Type B pancreatic cell (in vitro differentiated cells): ENCODE measurements around the gene RTN4RL2. TPM values are rescaled to one million over a fixed set of nuclear protein-coding genes. Genes with fewer than 3 reads are reported as not detected.

Experiments used
- DNase-seq: peaks from one replicate; pipeline ENCODE4 v3.0.0; 2021; ENCODE audit warnings: mixed read lengths; ENCODE audit not compliant: unreplicated experiment; ENCODE audit errors: extremely low spot score
- H3K27ac Mint-ChIP-seq: 2 replicates; pipeline ENCODE4 v1.8.0; 2021; ENCODE audit warnings: mild to moderate bottlenecking, mixed read lengths
- H3K27me3 Mint-ChIP-seq: 2 replicates; pipeline ENCODE4 v1.8.0; 2021; ENCODE audit warnings: mixed read lengths
- H3K36me3 Mint-ChIP-seq: 2 replicates; pipeline ENCODE4 v1.8.0; 2021; ENCODE audit warnings: mixed read lengths
- H3K4me1 Mint-ChIP-seq: one replicate; pipeline ENCODE4 v1.8.0; 2021; ENCODE audit warnings: mixed read lengths; ENCODE audit not compliant: unreplicated experiment
- H3K4me3 Mint-ChIP-seq: 2 replicates; pipeline ENCODE4 v1.8.0; 2021; ENCODE audit warnings: mild to moderate bottlenecking, mixed read lengths
- H3K9me3 Mint-ChIP-seq: 2 replicates; pipeline ENCODE4 v1.8.0; 2021; ENCODE audit warnings: mixed read lengths
- total RNA-seq: library from RNA; stranded (reverse); gene quantifications from 2 replicates; pipeline ENCODE4 v1.2.1, GENCODE V29; 2021; ENCODE audit warnings: low replicate concordance
- TF ChIP-seq, protein P1 (sequence below): fragments of 200-600 bp; sonication (generic); conservative IDR thresholded peaks from 2 replicates; pipeline ENCODE4 v1.5.0; 2021; ENCODE audit warnings: antibody characterized with exemption, mild to moderate bottlenecking

RTN4RL2 gene
- total RNA-seq, 1 donor from 2014 or later: 8.6 TPM

DNA sequence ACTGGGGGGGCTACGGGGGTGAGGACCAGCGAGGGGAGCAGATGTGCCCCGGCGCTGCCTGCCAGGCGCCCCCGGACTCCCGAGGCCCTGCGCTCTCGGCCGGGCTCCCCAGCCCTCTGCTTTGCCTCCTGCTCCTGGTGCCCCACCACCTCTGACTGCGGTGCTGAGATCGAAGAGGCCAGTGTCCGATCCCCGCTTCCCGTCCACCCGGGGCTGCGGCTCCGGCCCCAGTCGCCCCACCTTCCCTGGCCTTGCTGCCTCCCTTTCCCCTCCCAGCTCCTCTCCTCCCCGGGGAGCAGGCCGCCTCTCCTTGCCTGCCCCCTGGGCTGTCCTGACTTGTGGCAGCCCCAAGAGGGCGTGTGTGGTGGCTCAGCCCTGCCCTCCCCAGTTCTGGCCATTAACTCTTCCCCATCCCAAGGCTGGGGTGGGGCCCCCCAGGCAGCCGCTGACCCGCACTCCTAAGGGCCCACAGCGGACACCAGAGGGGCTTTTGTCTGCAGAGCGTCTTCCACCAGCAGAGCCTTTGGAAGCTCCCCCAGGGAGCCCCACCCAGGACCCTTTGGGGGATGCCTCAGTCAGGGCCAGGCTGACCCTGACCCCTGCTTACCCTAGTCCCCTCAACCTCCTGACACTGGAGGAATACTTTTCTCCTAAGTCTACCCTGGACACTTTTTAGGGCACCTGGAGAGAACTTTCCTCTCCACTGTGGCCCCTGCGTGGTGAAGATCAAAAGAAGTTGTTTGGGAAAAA is 16.6 kb downstream of the RTN4RL2 start:
- TF ChIP-seq, protein P1, sequence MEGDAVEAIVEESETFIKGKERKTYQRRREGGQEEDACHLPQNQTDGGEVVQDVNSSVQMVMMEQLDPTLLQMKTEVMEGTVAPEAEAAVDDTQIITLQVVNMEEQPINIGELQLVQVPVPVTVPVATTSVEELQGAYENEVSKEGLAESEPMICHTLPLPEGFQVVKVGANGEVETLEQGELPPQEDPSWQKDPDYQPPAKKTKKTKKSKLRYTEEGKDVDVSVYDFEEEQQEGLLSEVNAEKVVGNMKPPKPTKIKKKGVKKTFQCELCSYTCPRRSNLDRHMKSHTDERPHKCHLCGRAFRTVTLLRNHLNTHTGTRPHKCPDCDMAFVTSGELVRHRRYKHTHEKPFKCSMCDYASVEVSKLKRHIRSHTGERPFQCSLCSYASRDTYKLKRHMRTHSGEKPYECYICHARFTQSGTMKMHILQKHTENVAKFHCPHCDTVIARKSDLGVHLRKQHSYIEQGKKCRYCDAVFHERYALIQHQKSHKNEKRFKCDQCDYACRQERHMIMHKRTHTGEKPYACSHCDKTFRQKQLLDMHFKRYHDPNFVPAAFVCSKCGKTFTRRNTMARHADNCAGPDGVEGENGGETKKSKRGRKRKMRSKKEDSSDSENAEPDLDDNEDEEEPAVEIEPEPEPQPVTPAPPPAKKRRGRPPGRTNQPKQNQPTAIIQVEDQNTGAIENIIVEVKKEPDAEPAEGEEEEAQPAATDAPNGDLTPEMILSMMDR: peak; percentile 53
- peak overlapping the region; percentile 34 for H3K27ac Mint-ChIP-seq
- H3K27me3 Mint-ChIP-seq: peaks cover 91% of the 10 kb centered on the region
- DNase-seq: no peak
- no peaks in the 10 kb centered on the region for H3K36me3 Mint-ChIP-seq
- no peak overlapping the region for H3K4me3 Mint-ChIP-seq
- no peaks in the 10 kb centered on the region for H3K9me3 Mint-ChIP-seq
- peaks cover 15% of the 10 kb centered on the region for H3K4me1 Mint-ChIP-seq

GRCh38 chr11:57477507-57478189 is 17.3 kb downstream of the RTN4RL2 start:
- Mint-ChIP-seq H3K4me1 (peaks cover 15% of the 10 kb centered on the region), H3K4me3 (peak overlapping the region; percentile 65), H3K27ac (peak overlapping the region; percentile 80), H3K27me3 (peaks cover 90% of the 10 kb centered on the region), H3K36me3 (no peaks in the 10 kb centered on the region), H3K9me3 (no peaks in the 10 kb centered on the region)
- TF ChIP-seq, protein P1: no peak
- DNase-seq: no peak

DNA sequence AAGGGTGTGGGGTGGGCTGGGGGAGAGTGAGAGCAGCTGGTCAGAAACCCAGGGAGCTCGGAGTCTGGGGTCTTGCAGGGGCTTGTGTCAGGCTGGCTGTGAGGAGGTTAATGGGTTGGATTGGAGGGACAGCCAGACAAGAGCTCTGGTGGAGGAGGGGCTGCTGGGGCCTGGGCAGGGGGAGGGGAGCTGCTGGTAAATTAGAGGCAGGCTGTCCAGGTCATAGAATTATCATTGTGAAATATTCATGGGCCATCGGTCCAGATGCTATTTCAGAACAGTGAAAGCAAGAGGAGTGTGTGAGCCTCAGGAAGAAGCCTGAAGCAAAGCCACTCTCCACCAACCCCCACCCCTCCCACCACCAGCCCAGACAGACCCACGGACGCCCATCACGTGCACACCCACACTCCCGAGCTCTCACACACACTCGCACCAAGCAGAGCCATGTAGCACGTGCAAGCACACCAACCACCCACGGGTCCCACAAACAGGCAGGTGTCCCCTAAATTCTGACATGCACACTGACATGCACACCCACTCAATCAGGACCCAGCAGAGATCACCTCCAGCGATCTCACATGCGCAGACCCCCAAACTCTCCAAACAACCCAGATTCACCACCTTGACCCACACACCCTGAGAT is 18.8 kb downstream of the RTN4RL2 start:
- H3K36me3 Mint-ChIP-seq: no peaks in the 10 kb centered on the region
- H3K27me3 Mint-ChIP-seq: peaks cover 83% of the 10 kb centered on the region
- no peak for DNase-seq
- peaks cover 15% of the 10 kb centered on the region for H3K4me1 Mint-ChIP-seq
- TF ChIP-seq, protein P1: no peak
- H3K27ac Mint-ChIP-seq: no peak overlapping the region
- no peaks in the 10 kb centered on the region for H3K9me3 Mint-ChIP-seq
- no peak overlapping the region for H3K4me3 Mint-ChIP-seq

DNA sequence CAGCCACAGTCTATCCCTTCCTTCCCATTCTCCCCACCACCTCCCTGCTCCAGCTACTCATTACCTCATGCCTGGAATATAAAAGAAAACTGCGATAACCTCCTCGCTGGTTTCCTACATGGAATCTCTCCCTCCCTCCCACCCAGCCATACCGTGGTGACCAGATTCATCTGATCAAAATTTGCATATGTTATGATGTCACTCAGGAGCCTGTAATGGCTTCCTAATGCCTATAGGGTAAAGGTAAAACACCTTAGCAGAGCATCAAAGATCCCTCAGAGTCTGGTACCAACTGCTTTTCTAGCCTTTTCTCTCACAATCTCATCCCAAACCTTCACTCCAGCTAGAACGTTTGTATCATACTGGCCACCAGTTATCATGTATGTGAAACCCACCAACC is 19.6 kb downstream of the RTN4RL2 start:
- no peaks in the 10 kb centered on the region for H3K36me3 Mint-ChIP-seq
- H3K9me3 Mint-ChIP-seq: no peaks in the 10 kb centered on the region
- no peak for DNase-seq
- peaks cover 82% of the 10 kb centered on the region for H3K27me3 Mint-ChIP-seq
- H3K4me1 Mint-ChIP-seq: peaks cover 15% of the 10 kb centered on the region
- no peak overlapping the region for H3K4me3 Mint-ChIP-seq
- TF ChIP-seq, protein P1: no peak
- peak overlapping the region; percentile 36 for H3K27ac Mint-ChIP-seq

- TF ChIP-seq, protein P1: peak; percentile 78
- peaks cover 14% of the 10 kb centered on the region for H3K4me1 Mint-ChIP-seq
- H3K4me3 Mint-ChIP-seq: peak overlapping the region; percentile 57
- H3K9me3 Mint-ChIP-seq: no peaks in the 10 kb centered on the region
- peak overlapping the region; percentile 36 for H3K27ac Mint-ChIP-seq
- H3K36me3 Mint-ChIP-seq: no peaks in the 10 kb centered on the region
- no peak for DNase-seq
- H3K27me3 Mint-ChIP-seq: peaks cover 77% of the 10 kb centered on the region
These were observed 20.2 kb downstream of the RTN4RL2 start for GRCh38 chr11:57480409-57481137.
